Ishikawa (cell line): ENCODE data around the gene DEK.

ENCODE experiments used
- CEBPB ChIP-seq: IDR thresholded peaks from 2 replicates; pipeline ENCODE4 v1.6.1; 2012
- CREB1 ChIP-seq: IDR thresholded peaks from 2 replicates; pipeline ENCODE4 v1.6.1; 2012; ENCODE audit warnings: low read depth
- EGR1 ChIP-seq: IDR thresholded peaks from 2 replicates; pipeline ENCODE4 v1.6.1; 2012
- EP300 ChIP-seq: IDR thresholded peaks from 2 replicates; pipeline ENCODE4 v1.6.1; 2012; ENCODE audit warnings: borderline replicate concordance
- FOXM1 ChIP-seq: IDR thresholded peaks from 2 replicates; pipeline ENCODE4 v1.6.1; 2012; ENCODE audit warnings: low read depth, borderline replicate concordance
- NFIC ChIP-seq: IDR thresholded peaks from 2 replicates; pipeline ENCODE4 v1.6.1; 2012
- RAD21 ChIP-seq: IDR thresholded peaks from 2 replicates; pipeline ENCODE4 v1.6.1; 2012; ENCODE audit warnings: low read depth
- TAF1 ChIP-seq: IDR thresholded peaks from 2 replicates; pipeline ENCODE4 v1.6.1; 2012; ENCODE audit warnings: low read depth, mild to moderate bottlenecking
- TCF12 ChIP-seq: IDR thresholded peaks from 2 replicates; pipeline ENCODE4 v1.6.1; 2012; ENCODE audit warnings: low read depth
- TEAD4 ChIP-seq: IDR thresholded peaks from 2 replicates; pipeline ENCODE4 v1.6.1; 2012
- YY1 ChIP-seq: IDR thresholded peaks from 2 replicates; pipeline ENCODE4 v1.6.1; 2012; ENCODE audit warnings: low read depth
- ZBTB7A ChIP-seq: IDR thresholded peaks from 2 replicates; pipeline ENCODE4 v1.6.1; 2012; ENCODE audit warnings: low read depth
- TF ChIP-seq, protein P1 (sequence below): IDR thresholded peaks from 2 replicates; pipeline ENCODE4 v1.6.1; 2012
- TF ChIP-seq, protein P2 (sequence below): IDR thresholded peaks from 2 replicates; pipeline ENCODE4 v1.6.1; 2012; ENCODE audit warnings: low read depth, mild to moderate bottlenecking
- TF ChIP-seq, protein P3 (sequence below): IDR thresholded peaks from 2 replicates; pipeline ENCODE4 v1.6.1; 2012

DEK gene

DNA sequence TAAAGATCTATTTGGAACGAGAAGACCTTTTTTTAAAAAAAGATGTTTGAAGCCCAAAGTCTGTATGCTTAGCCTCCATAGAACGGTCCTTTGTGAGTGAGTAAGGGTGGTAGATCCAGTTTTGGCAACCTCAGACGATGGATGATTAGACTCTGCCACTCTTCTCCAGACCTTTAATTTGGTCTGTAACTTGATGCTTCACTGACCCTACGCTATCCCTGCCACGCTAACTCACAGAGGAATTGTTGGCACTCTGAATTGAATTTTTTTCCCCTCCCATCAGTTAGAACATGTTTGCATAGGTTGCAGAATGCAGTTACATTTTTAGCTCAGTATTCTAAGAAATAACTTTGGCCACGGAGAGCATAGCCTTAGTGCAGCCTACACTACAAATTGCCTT is 15.8 kb upstream of the DEK start:
- TF ChIP-seq CEBPB (no peak), EGR1 (no peak), TEAD4 (peak; percentile 89), NFIC (peak; percentile 80), EP300 (peak; percentile 78), CREB1 (no peak), TAF1 (no peak), ZBTB7A (no peak), FOXM1 (peak; percentile 33; the same call in 1 of the 2 replicates), TCF12 (peak; percentile 67), RAD21 (no peak), YY1 (peak; percentile 59)
- TF ChIP-seq, protein P1, sequence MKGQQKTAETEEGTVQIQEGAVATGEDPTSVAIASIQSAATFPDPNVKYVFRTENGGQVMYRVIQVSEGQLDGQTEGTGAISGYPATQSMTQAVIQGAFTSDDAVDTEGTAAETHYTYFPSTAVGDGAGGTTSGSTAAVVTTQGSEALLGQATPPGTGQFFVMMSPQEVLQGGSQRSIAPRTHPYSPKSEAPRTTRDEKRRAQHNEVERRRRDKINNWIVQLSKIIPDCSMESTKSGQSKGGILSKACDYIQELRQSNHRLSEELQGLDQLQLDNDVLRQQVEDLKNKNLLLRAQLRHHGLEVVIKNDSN = 0 out of 2 replicates have a peak, but pooled peaks have one; percentile 18
- TF ChIP-seq, protein P2, sequence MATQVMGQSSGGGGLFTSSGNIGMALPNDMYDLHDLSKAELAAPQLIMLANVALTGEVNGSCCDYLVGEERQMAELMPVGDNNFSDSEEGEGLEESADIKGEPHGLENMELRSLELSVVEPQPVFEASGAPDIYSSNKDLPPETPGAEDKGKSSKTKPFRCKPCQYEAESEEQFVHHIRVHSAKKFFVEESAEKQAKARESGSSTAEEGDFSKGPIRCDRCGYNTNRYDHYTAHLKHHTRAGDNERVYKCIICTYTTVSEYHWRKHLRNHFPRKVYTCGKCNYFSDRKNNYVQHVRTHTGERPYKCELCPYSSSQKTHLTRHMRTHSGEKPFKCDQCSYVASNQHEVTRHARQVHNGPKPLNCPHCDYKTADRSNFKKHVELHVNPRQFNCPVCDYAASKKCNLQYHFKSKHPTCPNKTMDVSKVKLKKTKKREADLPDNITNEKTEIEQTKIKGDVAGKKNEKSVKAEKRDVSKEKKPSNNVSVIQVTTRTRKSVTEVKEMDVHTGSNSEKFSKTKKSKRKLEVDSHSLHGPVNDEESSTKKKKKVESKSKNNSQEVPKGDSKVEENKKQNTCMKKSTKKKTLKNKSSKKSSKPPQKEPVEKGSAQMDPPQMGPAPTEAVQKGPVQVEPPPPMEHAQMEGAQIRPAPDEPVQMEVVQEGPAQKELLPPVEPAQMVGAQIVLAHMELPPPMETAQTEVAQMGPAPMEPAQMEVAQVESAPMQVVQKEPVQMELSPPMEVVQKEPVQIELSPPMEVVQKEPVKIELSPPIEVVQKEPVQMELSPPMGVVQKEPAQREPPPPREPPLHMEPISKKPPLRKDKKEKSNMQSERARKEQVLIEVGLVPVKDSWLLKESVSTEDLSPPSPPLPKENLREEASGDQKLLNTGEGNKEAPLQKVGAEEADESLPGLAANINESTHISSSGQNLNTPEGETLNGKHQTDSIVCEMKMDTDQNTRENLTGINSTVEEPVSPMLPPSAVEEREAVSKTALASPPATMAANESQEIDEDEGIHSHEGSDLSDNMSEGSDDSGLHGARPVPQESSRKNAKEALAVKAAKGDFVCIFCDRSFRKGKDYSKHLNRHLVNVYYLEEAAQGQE = no peak
- TF ChIP-seq, protein P3, sequence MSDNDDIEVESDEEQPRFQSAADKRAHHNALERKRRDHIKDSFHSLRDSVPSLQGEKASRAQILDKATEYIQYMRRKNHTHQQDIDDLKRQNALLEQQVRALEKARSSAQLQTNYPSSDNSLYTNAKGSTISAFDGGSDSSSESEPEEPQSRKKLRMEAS = peak; percentile 56; the same call in 1 of the 2 replicates

DNA sequence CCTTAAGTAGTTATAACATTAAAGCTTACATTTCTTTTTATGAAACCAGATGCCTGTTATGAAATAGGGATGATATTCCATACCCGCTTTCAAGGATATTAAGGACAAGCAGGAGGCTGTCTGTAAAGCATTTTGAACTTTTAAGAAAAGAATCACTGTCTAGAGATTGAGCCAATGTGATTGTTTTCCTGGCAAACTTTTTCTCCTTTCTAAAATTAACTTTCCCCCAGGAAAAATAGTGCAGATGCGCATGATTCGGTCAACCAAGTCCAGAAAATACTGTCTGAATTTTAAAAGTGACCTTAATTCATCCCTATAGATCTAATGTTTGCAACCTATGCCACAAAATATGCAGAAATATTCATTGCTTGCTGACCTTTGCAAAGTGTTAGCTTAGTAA is 15.1 kb upstream of the DEK start:
- TF ChIP-seq TEAD4 = no peak

DNA sequence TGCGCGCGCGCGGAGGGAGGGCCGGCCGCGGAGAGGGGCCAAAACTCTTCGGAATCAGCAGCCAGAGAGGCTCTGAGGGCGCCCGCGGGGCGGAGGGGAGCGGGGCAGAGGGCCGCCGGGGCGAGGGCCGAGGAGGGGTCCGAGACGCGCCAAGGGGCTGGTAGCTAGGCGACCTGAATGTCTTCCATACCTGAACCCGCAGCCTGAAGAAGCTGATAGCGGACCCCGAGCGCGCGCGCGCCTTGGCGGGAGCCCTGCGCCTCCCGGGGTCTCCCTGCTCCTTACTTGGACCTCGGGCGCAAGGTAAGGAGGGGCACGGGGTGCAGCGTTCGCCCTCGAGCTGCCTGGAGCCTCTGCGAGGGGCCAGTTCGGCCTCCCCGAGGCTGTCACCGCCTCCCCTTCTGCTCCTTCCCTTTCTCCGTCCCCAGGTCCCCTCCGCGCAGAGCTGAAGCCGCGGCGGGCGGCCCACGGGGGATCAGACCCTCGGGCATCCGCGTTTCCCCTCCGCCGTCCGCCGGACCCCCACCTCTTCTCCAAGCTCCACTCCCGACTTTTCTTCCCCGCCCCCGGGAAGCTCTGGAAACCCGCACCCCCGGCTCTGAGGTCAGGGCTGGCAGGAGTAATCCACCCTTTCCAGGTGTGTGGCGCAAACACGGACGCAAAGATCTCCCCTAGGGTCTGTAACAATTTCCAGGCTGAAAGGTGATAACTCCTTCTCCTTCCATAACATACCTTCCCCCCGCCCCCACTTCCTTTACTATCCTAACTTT is 13.1 kb upstream of the DEK start:
- TF ChIP-seq, protein P3 = peak; percentile 32; the same call in 1 of the 2 replicates
- TF ChIP-seq CEBPB (no peak), ZBTB7A (peak; percentile 77), TCF12 (no peak)

DNA sequence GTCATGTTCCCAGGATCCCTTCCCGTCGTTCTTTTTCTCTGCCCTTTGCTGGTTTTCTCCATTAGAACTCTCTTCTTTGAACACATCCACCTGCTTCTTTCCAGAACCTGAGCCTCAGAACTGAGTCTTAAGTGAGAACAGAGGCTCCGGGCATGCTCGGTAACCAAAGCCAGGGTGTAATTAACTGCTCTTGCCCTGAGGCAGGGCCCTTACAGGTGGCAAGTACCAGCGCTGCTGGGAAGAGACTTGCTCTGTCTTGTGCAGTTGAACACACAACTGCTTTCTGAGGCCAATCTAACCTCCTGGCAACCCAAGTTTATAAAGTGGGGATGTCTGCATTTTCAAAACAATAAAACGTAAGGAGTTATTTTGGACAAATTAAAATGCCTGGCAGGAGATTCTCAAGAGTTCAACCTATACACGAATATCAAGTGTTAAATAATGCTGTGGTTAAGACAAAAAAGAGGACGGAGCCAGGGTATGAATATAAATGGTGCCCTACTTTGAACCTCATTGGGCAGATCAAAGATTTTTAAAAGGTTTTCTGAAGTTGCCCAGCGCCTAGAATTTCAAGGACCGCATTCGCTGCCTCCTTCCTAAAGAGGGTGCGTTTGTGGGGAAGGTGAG is 12.4 kb upstream of the DEK start:
- TF ChIP-seq, protein P1 = no peak
- TF ChIP-seq EP300 = no peak
- TF ChIP-seq RAD21 = no peak
- TF ChIP-seq TCF12 = no peak
- no peak for TF ChIP-seq FOXM1
- no peak for TF ChIP-seq TAF1
- TF ChIP-seq YY1 = no peak
- no peak for TF ChIP-seq CEBPB
- TF ChIP-seq ZBTB7A = no peak
- TF ChIP-seq, protein P2 = no peak
- TF ChIP-seq CREB1 = no peak
- no peak for TF ChIP-seq EGR1

DNA sequence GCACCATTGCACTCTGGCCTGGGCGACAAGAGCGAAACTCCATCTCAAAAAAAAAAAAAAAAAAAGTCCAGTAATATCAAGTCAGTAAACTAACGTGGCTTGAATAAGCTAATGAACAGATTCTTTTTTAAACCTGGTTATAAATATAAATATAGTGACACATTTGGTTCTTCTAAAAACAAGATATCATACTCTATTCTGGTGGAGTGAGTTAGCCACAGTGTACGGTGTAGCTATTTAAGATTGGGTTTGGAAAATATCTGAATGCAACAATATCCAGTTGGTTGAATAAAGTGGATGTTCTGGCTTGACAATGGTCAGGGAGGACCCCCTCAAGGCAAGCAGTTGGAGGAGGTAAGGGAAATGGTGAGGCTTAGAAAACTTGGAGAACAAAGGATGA is 5.9 kb upstream of the DEK start:
- TF ChIP-seq, protein P2 = no peak
- no peak for TF ChIP-seq TCF12
- no peak for TF ChIP-seq ZBTB7A
- no peak for TF ChIP-seq CREB1
- TF ChIP-seq EGR1 = no peak
- no peak for TF ChIP-seq EP300
- TF ChIP-seq NFIC = no peak
- TF ChIP-seq RAD21 = no peak
